GM19395 (cell line): Measurements from ENCODE around the gene SLC6A3.
"Not testable (repeated sequence)": the region's sequence is repeated elsewhere in the genome, so short reads cannot be mapped to it uniquely, and the experiment has no call there.

Source experiments
- ATAC-seq: cut with Tn5 transposase; IDR thresholded peaks from one replicate; pipeline ENCODE4 v1.9.1; 2021; ENCODE audit warnings: mild to moderate bottlenecking, moderate library complexity; ENCODE audit not compliant: unreplicated experiment

Gene SLC6A3

GRCh38 chr5:1465117-1465516 lies 19.9 kb upstream of the SLC6A3 start:
- no peak for ATAC-seq

GRCh38 chr5:1464511-1464910 lies 19.3 kb upstream of the SLC6A3 start:
- ATAC-seq: no peak

GRCh38 chr5:1464096-1464446 lies 18.8 kb upstream of the SLC6A3 start:
- no peak for ATAC-seq

- ATAC-seq: no peak
These were observed 18.3 kb upstream of the SLC6A3 start for GRCh38 chr5:1463326-1464095.

- ATAC-seq: no peak
These were observed 17.1 kb upstream of the SLC6A3 start for GRCh38 chr5:1462358-1462757.

- ATAC-seq: no peak
These were observed 16.2 kb upstream of the SLC6A3 start for GRCh38 chr5:1461396-1461795.

GRCh38 chr5:1460054-1460682 lies 14.9 kb upstream of the SLC6A3 start:
- ATAC-seq: no peak

- ATAC-seq: not testable (repeated sequence)
These were observed 14.2 kb upstream of the SLC6A3 start for GRCh38 chr5:1459435-1459834.

- ATAC-seq: not testable (repeated sequence)
These were observed 11.1 kb upstream of the SLC6A3 start for GRCh38 chr5:1456110-1456881.

GRCh38 chr5:1453613-1454012 lies 8.4 kb upstream of the SLC6A3 start:
- ATAC-seq: no peak

- no peak for ATAC-seq
These were observed 3.9 kb upstream of the SLC6A3 start for GRCh38 chr5:1449081-1449630.

- no peak for ATAC-seq
These were observed 3.3 kb upstream of the SLC6A3 start for GRCh38 chr5:1448511-1449011.

- ATAC-seq: no peak
These were observed 2.6 kb upstream of the SLC6A3 start for GRCh38 chr5:1447671-1448361.

- no peak for ATAC-seq
These were observed 1.5 kb upstream of the SLC6A3 start for GRCh38 chr5:1446602-1447343.

- ATAC-seq: no peak
These were observed 705 bp upstream of the SLC6A3 start for GRCh38 chr5:1445689-1446601.

GRCh38 chr5:1444361-1445189 lies 665 bp downstream of the SLC6A3 start:
- no peak for ATAC-seq

GRCh38 chr5:1443991-1444360 lies 1.3 kb downstream of the SLC6A3 start:
- no peak for ATAC-seq

- no peak for ATAC-seq
These were observed 2.1 kb downstream of the SLC6A3 start for GRCh38 chr5:1443171-1443570.
